Stimulated activated CD8-positive, alpha-beta memory T cell treated with anti-CD3 and anti-CD28 coated beads, Interleukin-4, amount 100 ng/mL, for 24 hours (primary cell): Measurements from ENCODE around the gene CSNK2A1.
"Not testable (repeated sequence)": the region's sequence is repeated elsewhere in the genome, so short reads cannot be mapped to it uniquely, and the experiment has no call there.

Experiments
- DNase-seq: peaks from one replicate; pipeline ENCODE4 v3.0.0-alpha.2; 2020; ENCODE audit warnings: low read depth

Gene CSNK2A1

GRCh38 chr20:483815-484644 is 59.6 kb downstream of the CSNK2A1 start:
- DNase-seq: no peak

- DNase-seq: no peak
These were observed 62.4 kb downstream of the CSNK2A1 start for GRCh38 chr20:481167-481566.

- DNase-seq: no peak
These were observed 63.5 kb downstream of the CSNK2A1 start for GRCh38 chr20:480044-480443.

- no peak for DNase-seq
These were observed 64.1 kb downstream of the CSNK2A1 start for GRCh38 chr20:479487-479886.

- DNase-seq: no peak
These were observed 64.6 kb downstream of the CSNK2A1 start for GRCh38 chr20:478949-479429.

GRCh38 chr20:478010-478948 is 65.3 kb downstream of the CSNK2A1 start:
- DNase-seq: no peak

GRCh38 chr20:476561-477249 is 66.9 kb downstream of the CSNK2A1 start:
- not testable (repeated sequence) for DNase-seq

- no peak for DNase-seq
These were observed 67.9 kb downstream of the CSNK2A1 start for GRCh38 chr20:475463-476357.

- no peak for DNase-seq
These were observed 69.0 kb downstream of the CSNK2A1 start for GRCh38 chr20:474581-474980.

- no peak for DNase-seq
These were observed 70.7 kb downstream of the CSNK2A1 start for GRCh38 chr20:472889-473292.

- DNase-seq: no peak
These were observed 71.3 kb downstream of the CSNK2A1 start for GRCh38 chr20:472137-472846.

- no peak for DNase-seq
These were observed 73.7 kb downstream of the CSNK2A1 start for GRCh38 chr20:469746-470490.

- no peak for DNase-seq
These were observed 75.8 kb downstream of the CSNK2A1 start for GRCh38 chr20:467755-468154.

- peak; percentile 76 for DNase-seq
These were observed 81.2 kb downstream of the CSNK2A1 start, which contains the start of gene TBC1D20 for GRCh38 chr20:462199-462991. Gene TBC1D20, minus strand, starts transcription at chr20:462533. Its CDS starts 128 bp downstream, at chr20:462405.

- peak; percentile 22 for DNase-seq
These were observed 82.1 kb downstream of the CSNK2A1 start for GRCh38 chr20:461254-462198.

GRCh38 chr20:460707-461106 is 82.9 kb downstream of the CSNK2A1 start:
- no peak for DNase-seq

GRCh38 chr20:460180-460579 is 83.4 kb downstream of the CSNK2A1 start:
- no peak for DNase-seq

GRCh38 chr20:458776-459175 is 84.8 kb downstream of the CSNK2A1 start:
- DNase-seq: no peak
